ENCODE data around the gene CAMK1D.

Gene CAMK1D

DNA sequence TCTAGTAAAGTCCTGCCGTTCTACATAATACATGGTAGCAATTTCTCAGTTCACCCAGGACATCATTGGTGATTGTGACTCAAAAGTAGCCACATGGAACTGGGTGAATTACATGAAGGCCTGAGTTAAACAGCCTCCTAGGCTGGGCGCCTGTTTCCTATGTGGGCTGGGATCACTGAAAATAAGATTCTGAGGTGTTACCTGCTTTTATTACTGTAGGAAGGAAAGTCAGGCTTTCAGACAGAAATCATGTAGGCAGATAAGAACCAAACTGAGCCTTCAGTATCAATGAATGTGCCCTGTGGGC, 160.4 kb downstream of the CAMK1D start:
- H3K27ac ChIP-seq, result no peak overlapping the region
- TF ChIP-seq, protein P1, sequence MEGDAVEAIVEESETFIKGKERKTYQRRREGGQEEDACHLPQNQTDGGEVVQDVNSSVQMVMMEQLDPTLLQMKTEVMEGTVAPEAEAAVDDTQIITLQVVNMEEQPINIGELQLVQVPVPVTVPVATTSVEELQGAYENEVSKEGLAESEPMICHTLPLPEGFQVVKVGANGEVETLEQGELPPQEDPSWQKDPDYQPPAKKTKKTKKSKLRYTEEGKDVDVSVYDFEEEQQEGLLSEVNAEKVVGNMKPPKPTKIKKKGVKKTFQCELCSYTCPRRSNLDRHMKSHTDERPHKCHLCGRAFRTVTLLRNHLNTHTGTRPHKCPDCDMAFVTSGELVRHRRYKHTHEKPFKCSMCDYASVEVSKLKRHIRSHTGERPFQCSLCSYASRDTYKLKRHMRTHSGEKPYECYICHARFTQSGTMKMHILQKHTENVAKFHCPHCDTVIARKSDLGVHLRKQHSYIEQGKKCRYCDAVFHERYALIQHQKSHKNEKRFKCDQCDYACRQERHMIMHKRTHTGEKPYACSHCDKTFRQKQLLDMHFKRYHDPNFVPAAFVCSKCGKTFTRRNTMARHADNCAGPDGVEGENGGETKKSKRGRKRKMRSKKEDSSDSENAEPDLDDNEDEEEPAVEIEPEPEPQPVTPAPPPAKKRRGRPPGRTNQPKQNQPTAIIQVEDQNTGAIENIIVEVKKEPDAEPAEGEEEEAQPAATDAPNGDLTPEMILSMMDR (conservative IDR thresholded peaks at IDR 0.05), result no peak

DNA sequence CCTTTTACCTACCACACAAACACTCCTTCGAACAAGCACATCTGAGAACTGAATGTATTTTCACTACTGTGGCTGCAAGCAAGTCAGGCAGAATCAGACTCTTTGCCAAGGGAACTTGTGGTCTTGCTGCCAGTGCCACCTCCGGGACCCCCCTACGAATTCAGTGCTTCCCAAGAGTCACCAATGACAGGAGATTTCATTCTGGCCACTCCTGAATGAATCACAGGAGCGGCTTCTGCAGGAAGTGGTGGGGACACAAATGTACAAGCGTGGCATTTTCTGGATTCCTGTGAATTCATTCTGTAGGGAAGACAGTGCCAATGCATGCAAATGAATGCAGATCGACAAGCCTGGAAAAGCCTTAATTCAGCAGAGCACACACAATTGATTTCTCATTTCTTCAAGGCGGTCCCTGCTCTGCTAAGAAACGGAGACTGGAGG, 161.2 kb downstream of the CAMK1D start:
- TF ChIP-seq, protein P1 (conservative IDR thresholded peaks at IDR 0.05), result no peak
- H3K27ac ChIP-seq, result no peak overlapping the region

DNA sequence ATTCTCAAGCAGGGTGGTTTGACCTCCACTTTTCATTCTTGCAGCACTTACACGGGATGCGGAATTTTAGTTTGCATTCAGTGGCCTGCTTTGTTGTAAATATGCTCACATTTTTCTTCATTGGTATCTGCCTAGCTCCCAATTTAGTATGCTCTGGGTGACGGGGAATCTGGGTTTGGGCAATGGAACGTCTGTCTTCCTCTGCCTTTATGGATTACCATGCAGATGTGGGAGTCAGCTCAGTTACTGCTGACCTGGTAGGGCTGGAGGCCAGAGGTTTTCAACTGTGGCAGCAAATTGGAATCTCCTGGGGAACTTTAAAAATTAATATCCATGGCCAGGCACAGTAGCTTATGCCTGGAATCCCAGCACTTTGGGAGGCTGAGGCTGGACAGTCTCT, 161.6 kb downstream of the CAMK1D start:
- TF ChIP-seq, protein P1 (conservative IDR thresholded peaks at IDR 0.05), result no peak
- no peak overlapping the region for H3K27ac ChIP-seq

DNA sequence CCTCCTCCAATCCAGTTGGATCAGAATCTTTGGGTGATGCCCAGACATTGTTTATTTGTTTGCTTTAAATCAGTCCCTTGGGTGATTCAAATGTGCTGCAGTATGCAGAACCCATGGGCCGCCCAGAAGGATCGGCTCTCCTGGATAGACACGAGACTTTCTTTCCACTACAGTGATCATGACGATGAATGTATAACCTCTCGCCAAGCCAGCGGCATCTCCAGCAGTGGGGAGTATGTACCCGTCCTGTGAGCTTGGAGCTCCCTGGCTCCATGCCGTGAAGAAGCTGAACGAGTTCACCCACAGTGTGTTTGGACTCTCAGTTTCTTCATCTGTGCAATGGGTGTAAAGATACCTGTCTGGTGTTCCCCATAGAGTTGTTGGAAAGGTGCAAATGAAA, 162.3 kb downstream of the CAMK1D start:
- H3K27ac ChIP-seq, result no peak overlapping the region
- TF ChIP-seq, protein P1 (conservative IDR thresholded peaks at IDR 0.05), result no peak

DNA sequence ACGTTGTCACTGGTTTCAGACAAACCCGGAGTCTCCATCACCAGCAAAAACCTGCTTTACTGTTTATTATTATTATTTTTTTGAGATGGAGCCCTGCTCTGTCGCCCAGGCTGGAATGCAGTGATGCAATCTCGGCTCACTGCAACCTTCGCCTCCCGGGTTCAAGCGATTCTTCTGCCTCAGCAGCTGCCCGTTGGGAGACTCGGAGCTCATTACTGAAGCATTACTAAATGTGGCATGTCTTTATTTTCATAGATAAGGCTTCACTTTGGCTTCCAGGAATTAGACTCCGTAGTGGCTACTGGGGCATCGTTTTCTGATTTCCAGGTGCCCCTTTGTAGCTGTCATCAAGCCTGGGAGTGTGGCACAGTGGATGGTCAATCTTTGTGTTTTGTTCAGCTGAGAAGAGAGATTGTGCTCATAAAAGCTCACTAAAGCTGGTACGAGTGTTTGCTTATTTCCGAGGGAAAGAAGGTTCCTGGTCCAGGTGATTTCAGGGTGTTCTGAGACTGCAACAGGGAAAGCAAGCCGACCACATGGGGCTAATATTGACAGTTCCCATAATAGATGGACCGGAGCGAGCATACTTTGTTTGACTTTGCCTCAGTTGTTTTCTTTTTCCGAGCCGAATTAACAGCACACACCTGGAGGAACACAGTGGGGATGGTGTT, 163.1 kb downstream of the CAMK1D start:
- TF ChIP-seq, protein P1 (conservative IDR thresholded peaks at IDR 0.05), result no peak
- H3K27ac ChIP-seq, result peak overlapping the region; percentile 14; the same call in 1 of the 2 replicates

DNA sequence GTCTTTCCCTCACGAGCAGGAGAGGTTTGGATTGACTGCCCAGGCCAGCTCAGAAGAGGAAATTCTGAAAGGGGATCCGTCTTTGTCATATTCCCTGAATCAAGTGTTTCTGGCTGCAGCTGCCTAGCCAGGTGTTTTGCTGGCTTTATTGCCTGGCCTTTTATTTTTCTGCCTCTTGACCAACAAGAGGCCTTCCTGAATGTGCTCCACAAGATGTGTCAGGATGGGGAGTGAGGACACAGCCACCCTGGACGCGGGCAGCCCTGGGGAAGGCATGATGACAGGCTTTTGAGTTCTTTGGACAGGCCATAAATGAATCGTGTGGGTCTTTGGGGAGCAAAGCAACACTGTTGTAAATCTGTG, 163.6 kb downstream of the CAMK1D start:
- TF ChIP-seq, protein P1 (conservative IDR thresholded peaks at IDR 0.05), result no peak
- H3K27ac ChIP-seq, result peak overlapping the region; percentile 14; the same call in 1 of the 2 replicates

DNA sequence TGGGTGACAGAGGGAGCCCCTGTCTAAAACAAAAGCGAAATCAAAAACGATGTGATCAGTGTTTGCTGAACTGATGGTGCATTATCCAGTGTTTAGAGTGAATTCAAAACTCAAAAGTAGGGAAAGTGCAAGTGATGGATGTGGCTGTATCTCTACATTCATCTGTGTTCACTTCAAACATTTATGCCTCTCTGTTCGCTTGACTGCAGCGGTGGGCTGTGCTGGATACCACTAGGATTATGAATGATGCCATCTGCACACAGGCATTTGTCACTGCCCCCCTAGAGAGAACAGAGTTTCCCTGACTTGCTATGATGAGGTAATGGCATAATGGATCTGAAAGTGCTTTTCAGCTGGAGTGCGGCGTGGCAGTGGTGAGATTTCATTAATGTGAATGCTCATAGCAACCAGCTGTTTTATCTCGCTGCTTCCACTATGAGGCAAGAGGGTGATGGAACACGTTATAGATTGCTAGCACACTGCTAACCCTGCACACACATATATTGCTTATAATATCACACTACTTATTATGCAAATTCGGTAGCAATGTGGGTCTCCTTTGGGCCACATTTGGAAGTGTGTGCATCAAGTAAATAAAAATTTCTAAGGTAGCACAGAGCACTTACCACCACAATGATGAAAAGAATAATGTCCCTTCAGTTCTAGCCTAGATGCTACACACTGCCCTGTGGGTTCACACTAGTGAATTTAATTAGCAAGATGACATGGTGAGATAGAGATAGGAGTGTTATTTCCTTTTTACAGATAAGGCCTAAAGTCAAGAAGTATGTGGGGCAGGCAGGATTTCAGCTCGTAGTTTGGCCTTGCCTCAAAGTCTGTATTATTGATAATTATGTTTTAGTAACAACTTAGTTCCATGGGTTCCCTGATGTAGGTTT, 164.7 kb downstream of the CAMK1D start:
- TF ChIP-seq, protein P1 (conservative IDR thresholded peaks at IDR 0.05), result no peak
- H3K27ac ChIP-seq, result no peak overlapping the region

All from VCaP (cell line).